Natural killer cell (primary cell): ENCODE data around the gene ZNF473. TPM values are rescaled to one million over a fixed set of nuclear protein-coding genes. Genes with fewer than 3 reads are reported as not detected.
A peak's percentile ranks its signal among the peaks of the same experiment; 100 is the strongest.
"Not testable (repeated sequence)": the region's sequence is repeated elsewhere in the genome, so short reads cannot be mapped to it uniquely, and the experiment has no call there.

Experiments
- ATAC-seq, 3 donors: fragments of 150-1000 bp in 2 of 3; fragments of 200-7000 bp in 1 of 3; cut with Tn5 transposase; 1 replicate in 1 of 3; 2 replicates in 2 of 3; pipeline ENCODE4 v1.10.0; 2021; ENCODE audit warnings: mild to moderate bottlenecking in 2 of 3, moderate library complexity in 2 of 3
- DNase-seq, 2 donors: peaks; one replicate each; pipeline versions ENCODE4 v3.0.0 to v3.0.0-alpha.2; 2013 to 2021; ENCODE audit warnings: mixed read lengths in 1 of 2
- H3K27ac ChIP-seq: one replicate; pipeline ENCODE4 v1.5.1; 2013; ENCODE audit warnings: mild to moderate bottlenecking, low read length
- H3K27me3 ChIP-seq: one replicate; pipeline ENCODE4 v1.6.1; 2013; ENCODE audit warnings: low read length; ENCODE audit not compliant: control insufficient read depth, insufficient read depth
- H3K36me3 ChIP-seq: one replicate; pipeline ENCODE4 v1.6.1; 2013; ENCODE audit warnings: low read length; ENCODE audit not compliant: control insufficient read depth, insufficient read depth
- H3K4me1 ChIP-seq: one replicate; pipeline ENCODE4 v1.6.1; 2013; ENCODE audit warnings: low read length; ENCODE audit not compliant: control insufficient read depth, insufficient read depth
- H3K4me3 ChIP-seq: one replicate; pipeline ENCODE4 v1.5.1; 2013; ENCODE audit warnings: low read length
- H3K9me3 ChIP-seq: one replicate; pipeline ENCODE4 v1.6.1; 2013; ENCODE audit warnings: low read length; ENCODE audit not compliant: control insufficient read depth, insufficient read depth
- H3K27ac Mint-ChIP-seq, 2 donors: one replicate each; pipeline ENCODE4 v1.8.0; 2022; ENCODE audit warnings: mild to moderate bottlenecking in 2 of 2, mixed read lengths in 2 of 2, moderate library complexity in 1 of 2
- H3K27me3 Mint-ChIP-seq, 2 donors: one replicate each; pipeline ENCODE4 v1.8.0; 2022; ENCODE audit warnings: low read depth in 2 of 2, mixed read lengths in 2 of 2
- H3K36me3 Mint-ChIP-seq: one replicate; pipeline ENCODE4 v1.8.0; 2022; ENCODE audit warnings: mixed read lengths
- H3K4me1 Mint-ChIP-seq, 2 donors: one replicate each; pipeline ENCODE4 v1.8.0; 2022; ENCODE audit warnings: mixed read lengths in 2 of 2
- H3K4me3 Mint-ChIP-seq: one replicate; pipeline ENCODE4 v1.8.0; 2022; ENCODE audit warnings: mild to moderate bottlenecking, moderate library complexity, mixed read lengths
- H3K9me3 Mint-ChIP-seq, 2 donors: one replicate each; pipeline ENCODE4 v1.8.0; 2022; ENCODE audit warnings: mixed read lengths in 2 of 2
- WGBS: methylation state at CpG from one replicate; pipeline ENCODE4 v1.1.7; 2013; ENCODE audit warnings: missing lambda C conversion rate; ENCODE audit not compliant: insufficient coverage; 5-methylcytosine and 5-hydroxymethylcytosine counted together
- intact Hi-C: fragments of 100-400 bp; cut with micrococcal nuclease; formaldehyde crosslinking; loops from one replicate; pipeline ENCODE4 v1.14.2; 2022
- total RNA-seq, 4 donors: library from RNA; stranded (reverse); fragments of 120-200 nt in 1 of 4; gene quantifications; one replicate each; pipeline versions ENCODE4 v1.2.3 to v1.2.4, GENCODE V29; 2013 to 2022

ZNF473 gene
- total RNA-seq, 3 donors from 2014 or later (not counting 1 experiment from before 2014, with no cell fraction given): 7.9 to 16.2 (median 12.9) TPM

DNA sequence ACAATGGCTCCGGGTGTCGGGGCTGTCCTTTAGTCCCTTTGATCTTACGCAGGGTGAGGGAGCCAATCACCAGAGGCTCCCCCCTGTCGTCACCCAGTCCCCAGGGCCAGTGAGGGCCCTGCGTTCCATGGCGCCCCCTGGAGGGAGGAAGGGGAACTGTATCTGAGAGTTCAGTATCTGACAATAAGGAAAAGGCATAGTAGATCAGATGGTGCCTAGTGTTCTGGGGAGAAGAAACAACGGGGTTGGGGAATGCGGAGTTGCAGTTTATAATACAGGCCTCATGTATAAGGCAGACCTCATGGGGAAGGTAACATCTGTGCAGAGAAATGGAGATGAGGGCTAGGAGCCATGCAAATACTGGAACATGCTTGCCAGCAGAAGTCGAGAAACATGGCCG is 66.8 kb downstream of the ZNF473 start:
- DNase-seq, H3K9me3 Mint-ChIP-seq, H3K27me3 Mint-ChIP-seq, H3K36me3 ChIP-seq, H3K4me1 ChIP-seq, H3K4me1 Mint-ChIP-seq, H3K4me3 ChIP-seq, H3K9me3 ChIP-seq, H3K27ac Mint-ChIP-seq, H3K4me3 Mint-ChIP-seq, ATAC-seq, H3K27ac ChIP-seq, H3K27me3 ChIP-seq, intact Hi-C loops, H3K36me3 Mint-ChIP-seq: not testable (repeated sequence)
- WGBS: no CpG with 5 or more reads among the region's 10 CpGs

DNA sequence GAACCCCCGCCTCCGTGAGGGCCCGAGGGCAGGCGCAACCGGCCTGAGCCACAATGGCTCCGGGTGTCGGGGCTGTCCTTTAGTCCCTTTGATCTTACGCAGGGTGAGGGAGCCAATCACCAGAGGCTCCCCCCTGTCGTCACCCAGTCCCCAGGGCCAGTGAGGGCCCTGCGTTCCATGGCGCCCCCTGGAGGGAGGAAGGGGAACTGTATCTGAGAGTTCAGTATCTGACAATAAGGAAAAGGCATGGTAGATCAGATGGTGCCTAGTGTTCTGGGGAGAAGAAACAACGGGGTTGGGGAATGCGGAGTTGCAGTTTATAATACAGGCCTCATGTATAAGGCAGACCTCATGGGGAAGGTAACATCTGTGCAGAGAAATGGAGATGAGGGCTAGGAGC is 72.1 kb downstream of the ZNF473 start:
- H3K4me1 Mint-ChIP-seq, H3K4me3 ChIP-seq, H3K36me3 Mint-ChIP-seq, intact Hi-C loops, DNase-seq, ATAC-seq, H3K27me3 ChIP-seq, H3K4me1 ChIP-seq, H3K27me3 Mint-ChIP-seq, H3K9me3 Mint-ChIP-seq, H3K27ac Mint-ChIP-seq, H3K9me3 ChIP-seq, H3K36me3 ChIP-seq, H3K4me3 Mint-ChIP-seq, H3K27ac ChIP-seq: not testable (repeated sequence)
- no CpG with 5 or more reads among the region's 13 CpGs for WGBS

DNA sequence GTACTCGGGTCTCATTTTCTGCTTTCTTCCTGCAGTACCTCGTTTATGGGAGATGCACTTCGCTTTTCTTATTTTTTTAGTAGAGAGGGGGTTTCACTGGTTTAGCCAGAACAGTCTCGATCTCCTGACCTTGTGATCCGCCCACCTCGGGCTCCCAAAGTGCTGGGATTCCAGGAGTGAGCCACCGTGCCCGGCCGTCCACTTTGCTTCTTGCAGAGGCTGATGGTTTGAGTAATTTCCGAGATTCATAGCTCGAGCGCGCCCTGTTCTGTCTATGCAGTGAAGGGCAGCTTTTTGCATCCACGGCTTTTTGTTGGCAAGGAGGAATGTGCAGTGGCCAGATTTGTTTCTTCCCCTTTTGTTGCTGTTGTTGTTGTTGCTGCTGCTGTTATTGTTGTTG is 73.1 kb downstream of the ZNF473 start:
- H3K36me3 ChIP-seq, H3K27me3 ChIP-seq, H3K27ac Mint-ChIP-seq, H3K4me3 Mint-ChIP-seq, H3K4me1 Mint-ChIP-seq, H3K9me3 ChIP-seq, intact Hi-C loops, H3K9me3 Mint-ChIP-seq, H3K4me1 ChIP-seq, H3K27ac ChIP-seq, ATAC-seq, H3K4me3 ChIP-seq, H3K27me3 Mint-ChIP-seq, H3K36me3 Mint-ChIP-seq: not testable (repeated sequence)
- DNase-seq: peak in 1 of 2 donors; percentile 47
- 74% methylated on average over 6 of the region's 14 CpGs for WGBS

DNA sequence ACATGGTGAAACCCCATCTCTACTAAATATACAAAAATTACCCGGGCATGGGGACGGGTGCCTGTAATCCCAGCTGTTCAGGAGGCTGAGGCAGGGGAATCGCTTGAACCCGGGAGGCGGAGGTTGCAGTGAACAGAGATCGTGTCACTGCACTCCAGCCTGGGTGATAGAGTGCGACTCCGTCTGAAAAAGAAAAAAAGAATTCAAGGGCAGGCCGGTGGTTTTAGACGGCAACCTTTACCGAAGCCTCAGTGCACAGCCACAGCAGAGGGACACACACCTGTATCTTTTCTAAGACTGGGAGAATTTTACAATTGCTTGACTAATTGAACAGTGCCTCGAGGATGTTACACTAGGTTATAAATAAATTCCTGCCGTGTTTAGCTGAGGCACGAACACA is 73.9 kb downstream of the ZNF473 start:
- ATAC-seq, H3K4me3 ChIP-seq, H3K9me3 ChIP-seq: not testable (repeated sequence)

DNA sequence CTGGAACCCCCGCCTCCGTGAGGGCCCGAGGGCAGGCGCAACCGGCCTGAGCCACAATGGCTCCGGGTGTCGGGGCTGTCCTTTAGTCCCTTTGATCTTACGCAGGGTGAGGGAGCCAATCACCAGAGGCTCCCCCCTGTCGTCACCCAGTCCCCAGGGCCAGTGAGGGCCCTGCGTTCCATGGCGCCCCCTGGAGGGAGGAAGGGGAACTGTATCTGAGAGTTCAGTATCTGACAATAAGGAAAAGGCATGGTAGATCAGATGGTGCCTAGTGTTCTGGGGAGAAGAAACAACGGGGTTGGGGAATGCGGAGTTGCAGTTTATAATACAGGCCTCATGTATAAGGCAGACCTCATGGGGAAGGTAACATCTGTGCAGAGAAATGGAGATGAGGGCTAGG is 75.1 kb downstream of the ZNF473 start:
- H3K4me3 ChIP-seq, H3K9me3 Mint-ChIP-seq, H3K4me1 Mint-ChIP-seq, DNase-seq, H3K4me3 Mint-ChIP-seq, H3K4me1 ChIP-seq, ATAC-seq, H3K27ac Mint-ChIP-seq, H3K27ac ChIP-seq, H3K36me3 Mint-ChIP-seq, H3K36me3 ChIP-seq, H3K9me3 ChIP-seq, H3K27me3 Mint-ChIP-seq, H3K27me3 ChIP-seq, intact Hi-C loops: not testable (repeated sequence)
- no CpG with 5 or more reads among the region's 13 CpGs for WGBS

More for the DNA sequence above, 73.9 kb downstream of the ZNF473 start:
- H3K27ac ChIP-seq, H3K36me3 ChIP-seq, H3K27me3 ChIP-seq, H3K4me3 Mint-ChIP-seq, H3K9me3 Mint-ChIP-seq, H3K27ac Mint-ChIP-seq, H3K4me1 ChIP-seq, H3K4me1 Mint-ChIP-seq, H3K27me3 Mint-ChIP-seq, H3K36me3 Mint-ChIP-seq, intact Hi-C loops: not testable (repeated sequence)
- DNase-seq: peak in 1 of 2 donors; percentile 18
- 96% methylated on average over 7 of the region's 14 CpGs for WGBS

Other genes with a start within 250 kb of the ZNF473 start
- 10 to 100 TPM; 17.7 to 33.1 (median 20.6) TPM for gene FUZ, start 212.7 kb upstream of the ZNF473 start, total RNA-seq
- 100 to 1,000 TPM in 1 of 3 donors, 10 to 100 TPM in 2; 64.2 to 132 (median 69.5) TPM for gene MED25, start 207.7 kb upstream of the ZNF473 start, total RNA-seq
- gene PTOV1, start 174.8 kb upstream of the ZNF473 start, total RNA-seq: 100 to 1,000 TPM; 116 to 132 (median 128) TPM
- gene PNKP, start 158.4 kb upstream of the ZNF473 start, total RNA-seq: 100 to 1,000 TPM; 228 to 253 (median 243) TPM
- gene AKT1S1, start 148.7 kb upstream of the ZNF473 start, total RNA-seq: 10 to 100 TPM; 12.8 to 17.8 (median 16.1) TPM
- 10 to 100 TPM; 45.8 to 59.7 (median 54.4) TPM for gene TBC1D17, start 148.3 kb upstream of the ZNF473 start, total RNA-seq
- gene IL4I1, start 129.1 kb upstream of the ZNF473 start, total RNA-seq: 1 to 10 TPM; 3.0 to 3.8 (median 3.4) TPM
- gene ATF5, start 96.8 kb upstream of the ZNF473 start, total RNA-seq: 10 to 100 TPM; 11.7 to 15.4 (median 14.2) TPM
- 10 to 100 TPM; 34.2 to 57.4 (median 40.9) TPM for gene NUP62, start 96.5 kb upstream of the ZNF473 start, total RNA-seq
- under 1 TPM in 2 of 3 donors, not detected in 1; 0.40 to 0.75 TPM for gene SIGLEC11, start 64.8 kb upstream of the ZNF473 start, total RNA-seq
- 100 to 1,000 TPM in 1 of 3 donors, 10 to 100 TPM in 2; 82.7 to 105 (median 93.7) TPM for gene VRK3, start 633 bp upstream of the ZNF473 start, total RNA-seq
- gene IZUMO2, start 137.3 kb downstream of the ZNF473 start, total RNA-seq: not detected
- gene MYH14, start 177.6 kb downstream of the ZNF473 start, total RNA-seq: not detected